Measurements from ENCODE around the gene TOR3A. TPM values are rescaled to one million over a fixed set of nuclear protein-coding genes. Genes with fewer than 3 reads are reported as not detected.

The TOR3A gene
- total RNA-seq, 1 experiment from 2014 or later, result 27.0 TPM

DNA sequence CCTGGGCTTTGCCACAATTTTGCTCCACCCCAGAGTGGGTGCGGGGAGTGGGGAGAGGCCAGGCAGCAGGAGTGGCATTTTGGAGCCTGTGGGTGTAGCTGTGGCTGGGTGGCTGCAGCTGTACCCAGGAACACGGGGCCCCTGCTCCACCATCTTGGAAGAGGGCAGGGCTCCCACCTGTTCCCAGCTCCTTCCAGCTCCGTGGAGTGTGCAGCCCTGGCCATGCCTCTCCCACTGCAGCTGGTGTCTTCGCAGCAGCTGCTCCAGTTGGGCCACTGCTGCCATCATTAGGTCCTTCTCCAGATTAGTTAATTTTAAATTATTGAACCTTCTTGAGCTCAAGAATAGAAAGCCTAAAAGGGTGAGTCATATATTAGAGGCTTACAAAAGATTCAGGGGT lies 38.6 kb upstream of the TOR3A start:
- Histone ChIP-seq H3K4me1 (ENCODE audit: control insufficient read depth in 1 of 2, insufficient read depth in 2 of 2, low read length in 2 of 2) (no peaks in the 10 kb centered on the region), H3K9me3 (ENCODE audit: control insufficient read depth in 1 of 2, insufficient read depth in 1 of 2, low read depth in 1 of 2, low read length in 2 of 2) (no peaks in the 10 kb centered on the region), H3K36me3 (ENCODE audit: control insufficient read depth in 1 of 2, insufficient read depth in 2 of 2, low read length in 2 of 2) (no peaks in the 10 kb centered on the region), H3K9me2 (ENCODE audit: insufficient read depth) (no peaks in the 10 kb centered on the region), H2AFZ (ENCODE audit: low read depth, low read length, poor library complexity, severe bottlenecking) (no peak overlapping the region), H4K20me1 (ENCODE audit: insufficient read depth) (no peaks in the 10 kb centered on the region), H3K27me3 (ENCODE audit: insufficient read depth, low read length) (no peaks in the 10 kb centered on the region), H3K79me2 (ENCODE audit: insufficient read depth, low read length) (peaks cover 16% of the 10 kb centered on the region), H3K9ac (ENCODE audit: low read length) (no peak overlapping the region), H3K4me3 (replicated peaks in 1 of 2; ENCODE audit: low read depth in 1 of 2, low read length in 2 of 2) (no peak overlapping the region), H3K4me2 (ENCODE audit: low read length) (no peak overlapping the region), H3K27ac (ENCODE audit: low read depth, low read length) (no peak overlapping the region)
- DNase-seq (ENCODE audit: low read depth, low spot score) (no peak), ATAC-seq (no peak)
- ChIA-PET POLR2A (no interaction called here), RAD21 (ENCODE audit: low non-redundant PET in 1 of 2, low total read pairs in 2 of 2, uncharacterized antibody in 2 of 2, unreplicated experiment in 2 of 2) (no interaction called here), CTCF (interaction anchor here (1.1 kb wide), 1 partner anchor 78 kb away, joined by 3 read pairs; no protein-coding TSS in a partner anchor)
- TF ChIP-seq SIN3A (IDR thresholded peaks at IDR 0.05; ENCODE audit: low read depth) (no peak), ELF1 (IDR thresholded peaks at IDR 0.05; ENCODE audit: borderline replicate concordance, low read depth) (no peak), RAD21 (IDR thresholded peaks at IDR 0.05; ENCODE audit: low read depth) (no peak), YY1 (IDR thresholded peaks at IDR 0.05; ENCODE audit: extremely low read depth, insufficient replicate concordance, low read depth, low read length) (no peak), POLR2A (IDR thresholded peaks at IDR 0.05; ENCODE audit: borderline replicate concordance, extremely low read depth, insufficient read depth, insufficient read length) (no peak), CEBPB (IDR thresholded peaks at IDR 0.05; ENCODE audit: low read depth) (no peak)
- TF ChIP-seq, protein P1, sequence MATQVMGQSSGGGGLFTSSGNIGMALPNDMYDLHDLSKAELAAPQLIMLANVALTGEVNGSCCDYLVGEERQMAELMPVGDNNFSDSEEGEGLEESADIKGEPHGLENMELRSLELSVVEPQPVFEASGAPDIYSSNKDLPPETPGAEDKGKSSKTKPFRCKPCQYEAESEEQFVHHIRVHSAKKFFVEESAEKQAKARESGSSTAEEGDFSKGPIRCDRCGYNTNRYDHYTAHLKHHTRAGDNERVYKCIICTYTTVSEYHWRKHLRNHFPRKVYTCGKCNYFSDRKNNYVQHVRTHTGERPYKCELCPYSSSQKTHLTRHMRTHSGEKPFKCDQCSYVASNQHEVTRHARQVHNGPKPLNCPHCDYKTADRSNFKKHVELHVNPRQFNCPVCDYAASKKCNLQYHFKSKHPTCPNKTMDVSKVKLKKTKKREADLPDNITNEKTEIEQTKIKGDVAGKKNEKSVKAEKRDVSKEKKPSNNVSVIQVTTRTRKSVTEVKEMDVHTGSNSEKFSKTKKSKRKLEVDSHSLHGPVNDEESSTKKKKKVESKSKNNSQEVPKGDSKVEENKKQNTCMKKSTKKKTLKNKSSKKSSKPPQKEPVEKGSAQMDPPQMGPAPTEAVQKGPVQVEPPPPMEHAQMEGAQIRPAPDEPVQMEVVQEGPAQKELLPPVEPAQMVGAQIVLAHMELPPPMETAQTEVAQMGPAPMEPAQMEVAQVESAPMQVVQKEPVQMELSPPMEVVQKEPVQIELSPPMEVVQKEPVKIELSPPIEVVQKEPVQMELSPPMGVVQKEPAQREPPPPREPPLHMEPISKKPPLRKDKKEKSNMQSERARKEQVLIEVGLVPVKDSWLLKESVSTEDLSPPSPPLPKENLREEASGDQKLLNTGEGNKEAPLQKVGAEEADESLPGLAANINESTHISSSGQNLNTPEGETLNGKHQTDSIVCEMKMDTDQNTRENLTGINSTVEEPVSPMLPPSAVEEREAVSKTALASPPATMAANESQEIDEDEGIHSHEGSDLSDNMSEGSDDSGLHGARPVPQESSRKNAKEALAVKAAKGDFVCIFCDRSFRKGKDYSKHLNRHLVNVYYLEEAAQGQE (IDR thresholded peaks at IDR 0.05; ENCODE audit: low read depth), result no peak
- TF ChIP-seq, protein P2, sequence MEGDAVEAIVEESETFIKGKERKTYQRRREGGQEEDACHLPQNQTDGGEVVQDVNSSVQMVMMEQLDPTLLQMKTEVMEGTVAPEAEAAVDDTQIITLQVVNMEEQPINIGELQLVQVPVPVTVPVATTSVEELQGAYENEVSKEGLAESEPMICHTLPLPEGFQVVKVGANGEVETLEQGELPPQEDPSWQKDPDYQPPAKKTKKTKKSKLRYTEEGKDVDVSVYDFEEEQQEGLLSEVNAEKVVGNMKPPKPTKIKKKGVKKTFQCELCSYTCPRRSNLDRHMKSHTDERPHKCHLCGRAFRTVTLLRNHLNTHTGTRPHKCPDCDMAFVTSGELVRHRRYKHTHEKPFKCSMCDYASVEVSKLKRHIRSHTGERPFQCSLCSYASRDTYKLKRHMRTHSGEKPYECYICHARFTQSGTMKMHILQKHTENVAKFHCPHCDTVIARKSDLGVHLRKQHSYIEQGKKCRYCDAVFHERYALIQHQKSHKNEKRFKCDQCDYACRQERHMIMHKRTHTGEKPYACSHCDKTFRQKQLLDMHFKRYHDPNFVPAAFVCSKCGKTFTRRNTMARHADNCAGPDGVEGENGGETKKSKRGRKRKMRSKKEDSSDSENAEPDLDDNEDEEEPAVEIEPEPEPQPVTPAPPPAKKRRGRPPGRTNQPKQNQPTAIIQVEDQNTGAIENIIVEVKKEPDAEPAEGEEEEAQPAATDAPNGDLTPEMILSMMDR (IDR thresholded peaks at IDR 0.05 in 2 of 3, conservative IDR thresholded peaks at IDR 0.05 in 1 of 3; ENCODE audit: borderline replicate concordance in 1 of 3, insufficient read depth in 1 of 3, low read depth in 2 of 3, low read length in 2 of 3), result no peak
- intact Hi-C loops (cut with micrococcal nuclease), result no loop called here
- BruUV-seq (replicated peaks), result no TSS peak

Measured in HCT116 (cell line).